ENCODE results near the gene TGM4.

TGM4 gene

DNA sequence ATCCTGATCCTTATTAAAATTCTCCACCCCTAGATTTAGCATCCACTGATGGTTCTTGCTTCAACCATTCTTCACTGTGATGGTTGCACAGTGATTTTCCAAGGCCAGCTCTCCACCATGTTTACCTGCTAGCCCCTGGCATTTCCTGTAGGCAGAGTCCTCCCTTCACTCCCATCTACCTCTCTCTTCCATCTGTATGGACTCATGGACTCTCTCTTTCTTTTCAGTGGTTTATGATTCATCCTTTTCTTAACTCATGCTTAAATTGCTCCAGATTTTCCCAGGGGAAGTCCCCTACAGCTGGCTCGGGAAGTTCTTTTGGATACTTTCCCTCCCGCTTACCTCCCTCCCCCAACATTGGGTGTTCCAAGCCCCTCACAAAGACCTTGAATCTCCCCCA, 18.7 kb downstream of the TGM4 start:
- no peaks in the 10 kb centered on the region for H3F3A ChIP-seq (ENCODE audit: insufficient read depth)
- H3K9me2 ChIP-seq (replicated peaks; ENCODE audit: insufficient read depth, low read length) = no peaks in the 10 kb centered on the region
- no peaks in the 10 kb centered on the region for H4K20me1 ChIP-seq (ENCODE audit: low read depth, low read length)
- H3K9ac ChIP-seq (ENCODE audit: low read length) = no peak overlapping the region
- H3K79me2 ChIP-seq (ENCODE audit: insufficient read depth, low read length) = no peaks in the 10 kb centered on the region
- H3K27ac ChIP-seq (ENCODE audit: low read depth, low read length) = no peak overlapping the region
- H2AFZ ChIP-seq (ENCODE audit: low read depth, low read length, severe bottlenecking) = no peak overlapping the region
- no peaks in the 10 kb centered on the region for H3K9me3 ChIP-seq (ENCODE audit: insufficient read depth, low read length)
- no peaks in the 10 kb centered on the region for H3K27me3 ChIP-seq (ENCODE audit: low read length)
- H3K4me2 ChIP-seq (ENCODE audit: low read depth, low read length, poor library complexity, severe bottlenecking) = no peak overlapping the region
- TF ChIP-seq, protein P1, sequence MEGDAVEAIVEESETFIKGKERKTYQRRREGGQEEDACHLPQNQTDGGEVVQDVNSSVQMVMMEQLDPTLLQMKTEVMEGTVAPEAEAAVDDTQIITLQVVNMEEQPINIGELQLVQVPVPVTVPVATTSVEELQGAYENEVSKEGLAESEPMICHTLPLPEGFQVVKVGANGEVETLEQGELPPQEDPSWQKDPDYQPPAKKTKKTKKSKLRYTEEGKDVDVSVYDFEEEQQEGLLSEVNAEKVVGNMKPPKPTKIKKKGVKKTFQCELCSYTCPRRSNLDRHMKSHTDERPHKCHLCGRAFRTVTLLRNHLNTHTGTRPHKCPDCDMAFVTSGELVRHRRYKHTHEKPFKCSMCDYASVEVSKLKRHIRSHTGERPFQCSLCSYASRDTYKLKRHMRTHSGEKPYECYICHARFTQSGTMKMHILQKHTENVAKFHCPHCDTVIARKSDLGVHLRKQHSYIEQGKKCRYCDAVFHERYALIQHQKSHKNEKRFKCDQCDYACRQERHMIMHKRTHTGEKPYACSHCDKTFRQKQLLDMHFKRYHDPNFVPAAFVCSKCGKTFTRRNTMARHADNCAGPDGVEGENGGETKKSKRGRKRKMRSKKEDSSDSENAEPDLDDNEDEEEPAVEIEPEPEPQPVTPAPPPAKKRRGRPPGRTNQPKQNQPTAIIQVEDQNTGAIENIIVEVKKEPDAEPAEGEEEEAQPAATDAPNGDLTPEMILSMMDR (IDR thresholded peaks at IDR 0.05; ENCODE audit: insufficient read depth, low read length, poor library complexity, severe bottlenecking) = no peak
- TF ChIP-seq EZH2phosphoT487 (conservative IDR thresholded peaks at IDR 0.05; ENCODE audit: low read length) = no peak
- no peak overlapping the region for H3K4me3 ChIP-seq (ENCODE audit: insufficient read depth, low read length, poor library complexity, severe bottlenecking)
- H3K36me3 ChIP-seq (ENCODE audit: low read length) = no peaks in the 10 kb centered on the region

- no peak overlapping the region for H3K4me2 ChIP-seq (ENCODE audit: low read depth, low read length, poor library complexity, severe bottlenecking)
These were observed 20.1 kb downstream of the TGM4 start for GRCh38 chr3:44894485-44894884.

GRCh38 chr3:44896440-44896839, 22.0 kb downstream of the TGM4 start:
- no peaks in the 10 kb centered on the region for H3F3A ChIP-seq (ENCODE audit: insufficient read depth)
- no peak overlapping the region for H3K4me2 ChIP-seq (ENCODE audit: low read depth, low read length, poor library complexity, severe bottlenecking)
- H3K36me3 ChIP-seq (ENCODE audit: low read length) = no peaks in the 10 kb centered on the region
- no peak overlapping the region for H3K9ac ChIP-seq (ENCODE audit: low read length)
- H3K9me2 ChIP-seq (replicated peaks; ENCODE audit: insufficient read depth, low read length) = no peaks in the 10 kb centered on the region
- no peak overlapping the region for H3K27ac ChIP-seq (ENCODE audit: low read depth, low read length)
- H4K20me1 ChIP-seq (ENCODE audit: low read depth, low read length) = no peaks in the 10 kb centered on the region
- H3K79me2 ChIP-seq (ENCODE audit: insufficient read depth, low read length) = no peaks in the 10 kb centered on the region
- H2AFZ ChIP-seq (ENCODE audit: low read depth, low read length, severe bottlenecking) = no peak overlapping the region
- no peak overlapping the region for H3K4me3 ChIP-seq (ENCODE audit: insufficient read depth, low read length, poor library complexity, severe bottlenecking)
- no peaks in the 10 kb centered on the region for H3K27me3 ChIP-seq (ENCODE audit: low read length)
- no peaks in the 10 kb centered on the region for H3K9me3 ChIP-seq (ENCODE audit: insufficient read depth, low read length)
- no peak for TF ChIP-seq EZH2phosphoT487 (conservative IDR thresholded peaks at IDR 0.05; ENCODE audit: low read length)
- TF ChIP-seq, protein P1 (IDR thresholded peaks at IDR 0.05; ENCODE audit: insufficient read depth, low read length, poor library complexity, severe bottlenecking) = no peak

More at GRCh38 chr3:44894485-44894884, 20.1 kb downstream of the TGM4 start:
- H3K79me2 ChIP-seq (ENCODE audit: insufficient read depth, low read length) = no peaks in the 10 kb centered on the region
- H3K36me3 ChIP-seq (ENCODE audit: low read length) = no peaks in the 10 kb centered on the region
- no peaks in the 10 kb centered on the region for H3K9me2 ChIP-seq (replicated peaks; ENCODE audit: insufficient read depth, low read length)
- no peaks in the 10 kb centered on the region for H3K27me3 ChIP-seq (ENCODE audit: low read length)
- H3K9ac ChIP-seq (ENCODE audit: low read length) = no peak overlapping the region
- TF ChIP-seq EZH2phosphoT487 (conservative IDR thresholded peaks at IDR 0.05; ENCODE audit: low read length) = no peak
- TF ChIP-seq, protein P1 (IDR thresholded peaks at IDR 0.05; ENCODE audit: insufficient read depth, low read length, poor library complexity, severe bottlenecking) = no peak
- no peaks in the 10 kb centered on the region for H3F3A ChIP-seq (ENCODE audit: insufficient read depth)
- no peak overlapping the region for H3K27ac ChIP-seq (ENCODE audit: low read depth, low read length)
- no peaks in the 10 kb centered on the region for H3K9me3 ChIP-seq (ENCODE audit: insufficient read depth, low read length)
- no peaks in the 10 kb centered on the region for H4K20me1 ChIP-seq (ENCODE audit: low read depth, low read length)
- H2AFZ ChIP-seq (ENCODE audit: low read depth, low read length, severe bottlenecking) = no peak overlapping the region
- no peak overlapping the region for H3K4me3 ChIP-seq (ENCODE audit: insufficient read depth, low read length, poor library complexity, severe bottlenecking)
